Renal cortex interstitium (tissue), 11 donors: ENCODE measurements around the gene RXRA. TPM values are rescaled to one million over a fixed set of nuclear protein-coding genes. Genes with fewer than 3 reads are reported as not detected.

ENCODE experiments used
- DNase-seq, 11 donors: peaks; one replicate each; pipeline ENCODE4 v3.0.0-alpha.2; 2013; ENCODE audit warnings: low read depth in 9 of 11, low spot score in 4 of 11; ENCODE audit errors: extremely low read depth in 1 of 11
- polyA plus RNA-seq, 3 donors: library from polyadenylated mRNA; unstranded; fragments of 120-200 nt; gene quantifications; one replicate each; pipeline ENCODE4 v1.2.1, GENCODE V29; 2013; ENCODE audit not compliant: insufficient read length in 3 of 3

RXRA gene
- polyA plus RNA-seq, 3 donors, result 33.5 to 51.7 (median 44.8) TPM

DNA sequence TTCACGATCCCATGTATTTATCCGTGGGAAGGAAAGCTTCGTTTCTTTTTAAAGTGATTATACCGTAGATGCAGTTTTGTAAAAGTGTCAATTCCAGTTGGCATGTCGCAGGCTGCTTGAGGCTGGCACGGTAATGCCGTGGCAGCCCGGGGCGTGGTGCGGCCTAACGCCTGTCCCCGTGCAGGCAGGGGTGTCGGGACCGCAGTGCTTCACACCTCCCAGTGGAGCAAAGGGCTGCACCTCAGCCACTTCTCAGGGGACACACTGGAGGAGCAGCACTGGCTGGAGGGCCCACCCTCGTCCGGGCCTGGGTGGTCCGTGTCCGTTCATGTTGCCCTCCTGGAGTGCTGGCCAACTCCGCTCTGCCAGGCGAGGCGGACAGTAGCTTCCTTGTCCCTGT, 103.2 kb downstream of the RXRA start:
- no peak for DNase-seq

DNA sequence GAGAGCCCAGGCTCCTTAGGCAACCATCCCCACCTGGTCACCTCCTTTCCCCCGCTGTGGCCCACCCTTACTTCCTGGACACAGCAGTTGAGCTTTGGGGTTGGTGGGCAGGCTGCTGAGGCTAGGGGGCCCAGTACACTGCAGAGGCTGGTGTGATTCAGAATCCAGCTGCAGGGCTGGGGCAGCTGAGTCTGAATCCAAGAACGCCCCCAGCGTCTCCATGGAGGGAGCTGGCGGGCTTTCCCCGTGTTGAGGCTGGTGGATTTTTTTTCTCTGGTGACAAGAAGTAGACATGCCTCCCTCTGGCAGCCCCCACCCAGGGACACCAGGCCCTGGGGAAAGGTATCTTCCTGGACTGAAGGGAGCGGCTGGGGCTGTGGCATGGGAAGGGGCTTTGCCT, 104.8 kb downstream of the RXRA start:
- DNase-seq, result no peak

DNA sequence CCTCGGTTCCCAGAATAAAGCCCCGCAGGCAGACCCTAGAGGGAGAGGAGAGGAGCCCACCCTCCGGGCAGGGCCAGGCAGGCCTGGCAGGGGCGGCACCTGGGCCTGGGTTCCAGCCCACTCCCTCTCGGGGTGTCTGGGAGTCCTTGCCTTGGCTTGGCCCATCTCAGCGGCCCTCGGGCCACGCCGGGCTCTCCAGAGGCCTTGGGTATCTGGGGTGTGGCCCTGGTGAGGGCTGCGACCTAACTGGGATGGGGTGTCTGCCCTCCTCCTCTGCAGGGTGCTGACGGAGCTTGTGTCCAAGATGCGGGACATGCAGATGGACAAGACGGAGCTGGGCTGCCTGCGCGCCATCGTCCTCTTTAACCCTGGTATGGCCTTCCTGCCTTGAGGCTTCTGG, 105.4 kb downstream of the RXRA start:
- DNase-seq, result no peak

DNA sequence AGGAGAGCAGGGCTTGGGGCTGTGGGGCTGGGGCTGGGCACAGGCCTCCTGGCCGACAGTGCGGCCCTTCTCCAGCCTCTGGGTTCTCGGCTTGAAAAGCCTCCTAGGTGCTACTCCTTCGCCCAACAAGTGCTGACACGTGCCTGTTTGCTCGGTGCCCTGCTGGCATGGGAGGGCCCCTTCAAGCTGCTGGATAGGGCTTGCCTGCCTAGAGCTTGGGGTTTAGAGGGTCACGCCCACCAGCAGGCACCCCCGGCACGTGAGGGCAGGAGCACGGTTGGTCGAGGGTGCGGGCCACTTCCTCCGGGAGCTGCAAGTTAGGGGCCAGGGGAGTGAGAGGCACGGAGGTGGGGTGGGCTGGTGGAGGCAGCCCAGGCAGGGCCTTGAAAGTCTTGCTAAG, 106.2 kb downstream of the RXRA start:
- no peak for DNase-seq

DNA sequence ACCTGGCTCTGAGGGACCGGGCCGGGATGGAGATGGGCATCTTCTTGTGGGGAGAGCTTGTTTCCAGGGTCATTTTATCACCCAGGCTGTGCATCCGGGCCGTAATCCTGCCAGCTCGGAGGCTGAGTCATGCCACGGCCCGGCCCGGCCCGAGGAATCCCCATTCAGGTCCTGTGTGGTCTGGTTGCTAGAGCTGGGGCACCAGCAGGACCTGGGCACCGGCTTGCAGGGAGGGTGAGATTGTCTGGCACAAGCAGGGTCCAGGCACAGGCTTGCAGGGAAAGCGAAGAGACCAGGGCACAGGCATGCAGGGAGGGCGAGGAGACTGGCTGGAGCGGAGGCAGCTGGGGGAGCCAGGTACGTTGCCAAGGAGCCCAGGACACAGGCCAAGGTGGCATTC, 106.8 kb downstream of the RXRA start:
- no peak for DNase-seq

DNA sequence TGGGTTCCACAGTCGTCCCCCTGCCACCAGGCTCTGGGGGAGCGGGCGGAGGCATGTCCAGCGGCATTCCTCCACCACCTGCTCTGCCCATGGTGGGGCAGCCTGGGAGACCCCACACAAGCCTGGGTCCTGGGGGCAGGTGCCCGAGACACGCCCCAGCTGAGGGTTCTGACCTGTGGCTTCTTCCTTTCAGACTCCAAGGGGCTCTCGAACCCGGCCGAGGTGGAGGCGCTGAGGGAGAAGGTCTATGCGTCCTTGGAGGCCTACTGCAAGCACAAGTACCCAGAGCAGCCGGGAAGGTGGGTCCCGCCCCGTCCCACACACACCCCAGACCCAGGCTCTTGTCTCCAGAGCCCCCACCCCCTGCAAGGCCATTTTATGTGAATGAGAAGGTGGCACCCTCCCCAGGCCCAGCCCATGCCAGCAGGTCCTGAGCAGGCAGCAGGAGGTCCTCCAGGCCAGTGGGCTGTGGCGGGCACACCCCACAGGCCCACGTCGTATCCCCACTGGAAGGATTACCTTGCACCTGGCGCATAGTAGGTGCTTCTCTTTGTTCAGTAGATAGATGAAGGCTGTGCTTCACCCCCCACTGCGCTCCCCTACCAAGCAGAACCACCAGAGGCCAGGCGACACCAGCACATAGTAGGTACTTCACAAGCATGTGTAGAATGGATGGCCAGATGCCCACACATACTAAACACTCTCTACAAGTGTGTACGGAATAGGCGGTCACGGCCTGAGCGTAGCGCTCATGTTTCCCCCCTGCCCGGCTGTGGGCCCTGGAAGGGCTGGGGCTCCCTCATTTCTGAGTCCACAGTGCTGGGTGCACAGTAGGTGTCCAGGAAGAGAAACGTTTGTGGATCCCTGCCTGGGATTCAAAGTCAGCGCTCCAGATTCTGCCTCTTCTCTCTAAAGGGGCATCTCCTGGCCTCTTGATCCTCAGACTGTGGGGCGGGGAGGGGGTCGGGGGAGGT, 107.9 kb downstream of the RXRA start:
- DNase-seq, result no peak

DNA sequence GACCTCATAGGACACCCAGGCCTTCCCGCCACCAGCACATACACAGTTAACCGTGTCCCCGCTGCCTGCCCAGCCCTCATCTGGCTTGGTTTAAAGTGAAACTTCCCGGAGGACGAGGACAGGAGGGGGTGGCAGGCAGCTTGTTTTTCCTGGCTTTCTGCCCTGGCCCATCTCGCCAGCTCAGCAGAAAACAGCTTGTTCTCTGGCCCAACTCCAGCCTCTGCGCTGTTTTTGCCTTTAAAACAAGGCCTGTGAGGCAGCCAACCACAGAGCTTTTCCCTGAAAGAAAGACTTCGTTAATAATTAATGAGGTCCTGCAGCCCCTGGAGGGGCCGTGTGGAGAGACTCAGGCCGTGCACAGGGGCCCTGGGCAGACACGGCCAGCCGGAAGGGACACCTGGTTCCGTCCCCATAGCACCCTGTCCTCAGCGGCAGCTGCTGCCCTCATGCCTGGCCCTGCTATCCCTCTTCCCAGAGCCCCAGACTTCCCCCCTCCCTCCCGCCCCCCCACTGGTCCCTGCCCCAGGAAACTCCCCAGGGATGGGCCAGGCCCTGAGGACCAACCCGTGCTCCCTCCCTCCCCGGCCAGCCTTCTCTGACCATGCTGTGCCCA, 108.7 kb downstream of the RXRA start:
- peak; percentile 94 to 99 (median 96) for DNase-seq

DNA sequence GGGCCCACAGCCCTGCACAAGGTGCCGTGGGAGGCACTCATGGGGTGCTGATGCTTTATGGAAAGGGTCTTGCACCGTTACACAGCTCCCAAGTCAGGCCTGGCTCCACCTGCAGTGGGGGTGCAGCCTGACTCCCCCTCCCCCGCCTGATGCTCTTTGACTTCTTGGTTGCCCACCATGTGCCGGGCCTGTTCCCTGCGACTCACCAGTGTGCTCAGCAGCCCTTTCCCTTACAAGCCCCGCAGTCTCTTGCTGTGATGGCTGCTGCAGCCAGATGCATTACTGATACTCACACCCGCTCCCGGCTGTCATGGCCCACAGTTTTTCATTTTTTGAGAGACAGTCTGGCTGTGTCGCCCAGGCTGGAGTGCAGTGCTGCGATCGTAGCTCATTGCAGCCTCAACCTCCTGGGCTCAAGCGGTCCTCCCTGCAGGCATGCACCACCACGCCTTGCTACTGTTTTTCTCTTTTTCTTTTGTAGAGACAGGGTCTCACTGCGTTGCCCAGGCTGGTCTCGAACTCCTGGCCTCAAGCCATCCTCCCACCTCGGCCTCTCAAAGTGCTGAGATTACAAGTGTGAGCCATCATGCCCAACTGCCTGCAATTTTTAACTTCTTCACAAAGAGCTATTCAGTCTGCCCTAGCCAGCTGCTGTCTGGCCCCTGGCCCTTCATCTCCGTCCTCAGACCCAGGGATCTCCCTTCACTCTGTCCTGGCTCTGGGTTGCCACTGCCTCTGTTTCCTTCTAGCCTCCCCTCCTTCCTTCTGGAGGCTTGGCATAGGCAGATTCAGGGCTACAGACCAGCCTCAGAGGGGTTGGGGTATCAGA, 109.5 kb downstream of the RXRA start:
- no peak for DNase-seq

DNA sequence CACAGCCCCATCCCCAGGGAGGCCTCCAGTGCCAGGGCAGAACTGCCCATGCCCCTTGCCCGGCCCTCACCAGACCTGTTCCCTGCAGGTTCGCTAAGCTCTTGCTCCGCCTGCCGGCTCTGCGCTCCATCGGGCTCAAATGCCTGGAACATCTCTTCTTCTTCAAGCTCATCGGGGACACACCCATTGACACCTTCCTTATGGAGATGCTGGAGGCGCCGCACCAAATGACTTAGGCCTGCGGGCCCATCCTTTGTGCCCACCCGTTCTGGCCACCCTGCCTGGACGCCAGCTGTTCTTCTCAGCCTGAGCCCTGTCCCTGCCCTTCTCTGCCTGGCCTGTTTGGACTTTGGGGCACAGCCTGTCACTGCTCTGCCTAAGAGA, 110.1 kb downstream of the RXRA start:
- no peak for DNase-seq

DNA sequence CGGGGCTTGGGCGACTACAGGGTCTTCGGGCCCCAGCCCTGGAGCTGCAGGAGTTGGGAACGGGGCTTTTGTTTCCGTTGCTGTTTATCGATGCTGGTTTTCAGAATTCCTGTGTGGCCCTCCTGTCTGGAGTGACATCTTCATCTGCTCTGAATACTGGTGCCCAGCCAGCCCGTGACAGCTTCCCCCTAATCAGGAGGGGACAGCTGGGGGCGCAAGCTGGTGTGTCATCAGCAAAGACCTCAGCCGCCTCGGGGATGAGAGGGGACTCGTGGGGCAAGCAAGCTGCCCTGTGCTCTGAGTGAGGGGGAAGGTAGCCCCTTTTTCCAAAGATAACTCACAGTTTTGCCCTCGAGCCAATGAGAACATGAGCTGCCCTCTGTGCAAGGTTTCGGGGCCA, 110.7 kb downstream of the RXRA start:
- no peak for DNase-seq

DNA sequence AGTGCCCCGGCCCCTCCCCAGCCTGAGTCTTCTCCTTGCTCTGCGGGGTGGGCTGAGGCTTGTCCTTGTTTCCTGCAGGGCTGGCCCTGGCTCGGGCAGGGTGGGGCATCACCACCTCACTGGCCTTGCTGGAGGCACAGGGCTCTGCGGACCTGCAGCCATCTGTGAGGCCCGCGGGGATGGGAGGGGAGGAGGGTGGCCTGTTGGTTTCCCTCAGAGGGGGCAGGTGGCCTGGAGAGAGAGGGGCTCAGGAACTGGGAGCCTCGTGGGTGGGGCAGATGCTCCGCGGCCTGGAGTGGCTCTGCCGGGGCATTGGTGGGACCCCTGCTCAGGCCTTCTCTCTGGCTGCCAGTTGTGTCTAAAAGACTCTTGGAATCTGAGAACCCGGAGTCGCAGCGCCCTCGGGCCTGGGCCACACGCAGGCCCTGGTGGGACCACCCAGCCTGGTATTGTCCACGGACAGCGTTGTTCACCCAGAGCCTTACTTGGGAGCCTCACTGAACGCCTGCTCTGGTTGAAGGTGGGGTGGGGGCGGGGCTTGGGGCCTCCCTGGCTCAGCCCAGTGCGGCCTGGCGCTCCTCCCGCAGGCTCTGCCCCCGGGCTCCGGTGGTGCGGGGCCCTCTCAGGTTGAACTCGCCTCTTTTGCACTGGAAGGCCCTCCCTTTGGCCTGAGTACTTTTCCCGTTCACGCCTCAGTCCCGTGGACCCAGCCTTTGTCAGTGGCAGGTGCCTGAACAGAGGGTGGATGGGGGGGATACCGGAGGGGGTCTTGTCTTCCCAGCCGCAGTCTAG, 111.3 kb downstream of the RXRA start:
- DNase-seq, result no peak

DNA sequence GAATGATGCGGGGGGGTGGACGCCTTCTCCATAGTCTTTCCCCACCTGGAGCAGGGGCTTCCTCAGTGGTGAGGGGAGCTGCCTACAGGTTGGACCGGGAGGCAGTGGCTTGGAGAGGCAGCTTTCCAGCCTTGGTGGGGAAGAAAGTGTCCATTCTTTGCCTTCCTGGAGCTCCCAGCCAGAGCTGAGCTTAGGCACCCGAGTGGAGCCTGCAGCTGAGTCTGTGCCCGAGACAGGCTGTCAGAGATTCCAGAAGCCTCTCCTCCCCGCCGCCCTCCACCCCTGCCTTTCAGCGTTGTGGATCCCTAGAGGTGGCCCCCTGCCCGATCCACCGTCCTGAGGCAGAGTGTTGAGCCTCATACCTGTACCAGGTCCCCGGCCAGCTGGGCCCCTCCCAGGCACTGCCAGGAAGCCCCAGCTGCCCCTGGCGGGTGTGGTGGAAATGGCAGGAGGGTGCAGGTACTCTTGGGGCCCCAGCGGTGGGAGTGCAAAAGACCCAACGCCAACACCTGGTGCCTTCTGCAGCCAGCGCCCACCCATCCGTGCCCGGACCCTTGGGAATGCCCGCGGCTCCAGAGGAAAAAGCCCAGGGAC, 112.0 kb downstream of the RXRA start:
- no peak for DNase-seq

DNA sequence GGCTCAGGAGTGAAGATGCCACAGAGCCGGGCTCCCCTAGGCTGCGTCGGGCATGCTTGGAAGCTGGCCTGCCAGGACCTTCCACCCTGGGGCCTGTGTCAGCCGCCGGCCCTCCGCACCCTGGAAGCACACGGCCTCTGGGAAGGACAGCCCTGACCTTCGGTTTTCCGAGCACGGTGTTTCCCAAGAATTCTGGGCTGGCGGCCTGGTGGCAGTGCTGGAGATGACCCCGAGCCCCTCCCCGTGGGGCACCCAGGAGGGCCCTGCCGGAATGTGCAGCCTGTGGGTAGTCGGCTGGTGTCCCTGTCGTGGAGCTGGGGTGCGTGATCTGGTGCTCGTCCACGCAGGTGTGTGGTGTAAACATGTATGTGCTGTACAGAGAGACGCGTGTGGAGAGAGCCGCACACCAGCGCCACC, 113.1 kb downstream of the RXRA start:
- no peak for DNase-seq

DNA sequence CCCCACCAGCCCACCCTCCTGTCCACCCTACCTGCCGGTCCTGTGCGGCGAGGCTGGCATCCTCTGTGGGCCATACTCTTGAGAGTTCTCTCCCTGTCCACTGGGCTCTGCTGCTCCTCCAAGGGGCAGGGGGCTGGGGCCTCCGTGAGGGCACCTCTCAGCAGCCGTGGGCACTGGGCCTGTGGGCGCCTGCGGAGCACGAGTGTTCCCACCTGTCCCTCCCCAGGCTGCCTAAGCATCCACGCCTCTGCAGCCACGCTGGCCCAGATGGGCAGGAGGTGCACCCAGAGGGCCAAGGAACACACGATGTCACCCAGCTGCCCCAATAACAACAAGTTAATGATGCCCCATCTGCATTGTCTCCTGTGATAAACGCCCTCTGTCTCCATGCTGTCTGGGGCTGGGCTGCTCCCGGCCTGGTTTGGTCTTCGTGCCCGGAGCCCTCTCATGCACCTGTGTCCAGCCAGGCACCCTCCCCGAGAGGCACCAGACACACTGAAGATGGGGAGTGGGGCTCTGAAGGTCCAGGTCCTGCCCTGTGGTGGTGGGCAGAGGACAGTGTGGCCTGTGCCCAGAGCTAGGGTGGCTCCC, 114.5 kb downstream of the RXRA start:
- no peak for DNase-seq

DNA sequence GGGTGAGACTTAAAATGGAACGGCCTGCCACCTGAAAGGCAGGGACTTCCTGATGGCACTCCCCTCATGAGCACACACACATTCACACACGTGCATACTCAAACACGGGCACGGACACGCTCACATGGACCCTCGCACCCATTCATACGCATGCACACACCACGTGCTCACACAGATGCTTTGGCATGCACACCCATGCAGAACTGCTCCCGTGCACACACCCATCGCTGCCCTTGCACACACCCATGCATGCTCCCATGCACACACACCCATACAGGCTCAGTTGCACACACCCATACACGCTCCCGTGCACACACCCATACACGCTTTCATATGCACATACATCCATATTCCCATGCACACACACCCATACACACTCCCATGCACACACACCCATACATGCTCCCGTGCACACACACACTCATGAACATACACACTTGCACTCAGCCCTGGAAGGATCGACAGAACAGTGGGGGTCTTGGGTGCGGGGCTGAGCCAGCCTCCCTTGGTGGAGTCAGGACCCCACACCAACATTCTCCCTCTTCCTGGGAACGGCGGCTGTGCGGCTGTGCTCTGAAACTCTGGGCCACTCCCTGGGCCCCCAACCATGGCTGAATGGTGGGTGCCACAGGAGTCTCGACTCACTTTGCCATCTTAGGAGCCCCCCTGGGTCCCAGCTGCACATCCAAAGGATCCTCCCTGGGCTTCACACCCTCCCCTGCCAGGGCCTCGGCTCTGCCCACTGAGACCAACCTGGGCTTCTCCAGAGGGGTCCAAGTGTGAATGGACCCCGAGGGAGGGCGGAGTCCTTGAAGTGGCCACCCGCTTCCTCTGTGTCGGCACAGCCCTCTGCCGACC, 115.2 kb downstream of the RXRA start:
- DNase-seq, result no peak

DNA sequence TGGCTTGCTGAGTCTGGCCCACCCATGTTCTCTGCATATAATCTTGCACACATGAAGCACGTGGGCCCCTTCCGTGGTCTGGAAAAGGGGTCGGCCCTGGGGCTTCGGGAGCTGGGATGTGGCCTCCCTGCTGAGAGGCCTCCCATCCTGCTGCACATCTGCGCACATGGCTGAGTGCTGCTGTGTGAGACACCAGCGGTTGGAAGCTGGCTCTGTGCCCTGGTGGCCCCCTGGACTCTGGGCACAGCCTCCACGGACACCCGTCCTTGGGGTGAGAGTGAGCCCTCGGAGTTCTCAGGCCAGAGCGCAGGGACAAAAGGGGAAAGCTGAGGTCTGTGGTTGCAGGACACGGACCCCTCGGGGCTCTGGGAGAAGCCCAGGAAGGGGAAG, 115.8 kb downstream of the RXRA start:
- no peak for DNase-seq

DNA sequence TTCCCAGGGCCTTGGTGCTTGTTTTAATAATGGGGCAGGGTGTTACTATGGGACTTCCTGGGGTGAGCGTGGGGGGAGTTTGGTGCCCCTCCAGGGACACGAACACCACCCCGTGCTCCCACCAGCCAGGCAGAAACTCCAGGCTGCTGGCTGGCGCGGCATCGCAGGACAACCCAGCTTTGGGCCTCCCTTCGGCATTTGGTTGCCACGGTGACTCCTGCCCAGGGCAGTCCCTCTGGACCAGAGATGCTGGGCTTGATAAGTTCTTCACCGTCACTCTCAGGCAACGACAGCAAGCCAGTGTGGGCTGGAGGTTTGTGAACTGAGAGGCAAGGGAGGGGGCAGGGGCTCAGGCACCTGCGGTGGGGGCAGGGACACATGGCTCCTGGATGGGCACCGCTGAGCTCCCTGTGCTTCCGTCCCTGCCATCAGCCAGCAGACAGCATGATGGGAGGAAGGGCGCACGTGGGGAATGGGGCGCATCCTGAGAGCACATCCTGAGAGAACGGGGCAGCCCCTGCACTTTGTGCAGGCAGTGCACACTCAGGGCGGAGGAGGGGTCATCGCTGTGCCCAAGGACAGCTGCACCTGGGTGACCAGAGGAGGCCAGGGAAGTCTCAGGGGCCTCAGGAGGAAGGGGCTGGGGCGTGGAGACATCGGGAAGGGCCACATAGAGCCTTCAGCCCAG, 116.4 kb downstream of the RXRA start:
- no peak for DNase-seq
